ENCODE results near the gene OARD1.
A peak's percentile ranks its signal among the peaks of the same experiment; 100 is the strongest.

OARD1 gene

DNA sequence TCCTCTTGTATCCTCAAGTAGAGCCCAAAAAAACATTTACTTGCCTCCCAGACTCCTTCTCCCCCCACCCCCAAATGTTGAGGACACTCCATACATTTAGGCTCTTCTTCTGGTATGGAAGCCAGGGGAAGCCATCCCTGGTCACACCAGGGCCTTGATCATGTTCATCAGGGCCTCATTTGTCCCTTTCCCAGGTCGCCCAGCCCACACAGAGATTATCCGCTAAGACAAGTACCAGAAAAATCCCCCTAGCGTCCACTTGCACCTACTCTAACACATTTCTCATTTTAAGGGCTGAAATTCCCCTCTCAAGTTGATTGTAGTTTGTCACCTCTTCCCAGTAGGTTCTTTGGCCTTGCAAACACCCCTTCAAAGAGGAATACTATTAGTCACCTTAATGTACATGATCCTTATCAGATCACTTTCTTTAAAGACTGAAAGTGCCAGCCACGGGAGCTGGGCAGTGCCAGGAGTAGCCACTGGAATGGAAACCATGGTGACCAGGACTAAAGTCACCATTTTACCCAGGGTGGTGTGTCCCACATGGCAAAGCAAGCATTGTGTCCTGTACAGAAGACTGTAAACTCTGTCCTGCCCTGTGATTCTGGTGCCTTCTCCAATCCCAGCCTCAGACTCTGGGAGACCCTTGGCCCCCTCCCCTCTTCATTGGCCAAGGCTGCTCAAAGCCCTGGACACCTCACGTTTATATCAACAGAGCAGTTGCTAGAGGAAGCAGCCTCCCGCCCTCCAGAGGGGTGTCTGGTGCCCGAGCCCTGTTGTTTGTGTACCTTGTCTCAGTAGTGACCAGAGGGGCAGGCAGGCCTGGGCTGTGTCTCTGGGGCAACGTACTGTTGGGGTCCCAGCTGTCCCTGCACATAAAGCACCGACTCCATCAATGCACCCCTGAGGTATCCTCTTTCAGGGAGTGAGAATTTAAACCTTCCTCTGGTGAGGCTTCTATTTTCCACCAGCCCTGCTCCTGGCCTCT lies 24.1 kb downstream of the OARD1 start:
- no peak for DNase-seq

GRCh38 chr6:41047306-41047705 lies 24.9 kb downstream of the OARD1 start:
- DNase-seq: no peak

GRCh38 chr6:41046084-41046483 lies 26.1 kb downstream of the OARD1 start:
- DNase-seq: no peak

DNA sequence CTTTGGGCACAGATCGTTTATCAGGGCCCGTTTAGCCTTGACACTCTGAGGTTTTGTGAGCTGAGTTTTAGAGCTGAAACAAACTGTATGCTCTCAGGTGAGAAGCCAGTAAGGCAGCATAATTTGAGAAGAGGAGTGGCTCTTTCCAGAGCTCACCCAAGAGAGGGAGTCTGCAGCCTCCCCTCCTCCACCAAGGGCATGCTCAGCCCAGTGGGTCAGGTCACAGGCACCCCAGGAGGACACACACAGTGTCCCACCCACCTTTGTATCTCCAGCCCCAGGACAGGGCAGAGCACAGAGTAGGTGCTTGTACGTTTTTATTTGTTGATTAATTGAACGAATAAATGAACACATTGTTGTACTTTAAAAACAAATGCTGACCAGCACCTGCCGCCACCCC lies 26.5 kb downstream of the OARD1 start:
- no peak for DNase-seq

GRCh38 chr6:41043151-41043550 lies 29.0 kb downstream of the OARD1 start:
- no peak for DNase-seq

DNA sequence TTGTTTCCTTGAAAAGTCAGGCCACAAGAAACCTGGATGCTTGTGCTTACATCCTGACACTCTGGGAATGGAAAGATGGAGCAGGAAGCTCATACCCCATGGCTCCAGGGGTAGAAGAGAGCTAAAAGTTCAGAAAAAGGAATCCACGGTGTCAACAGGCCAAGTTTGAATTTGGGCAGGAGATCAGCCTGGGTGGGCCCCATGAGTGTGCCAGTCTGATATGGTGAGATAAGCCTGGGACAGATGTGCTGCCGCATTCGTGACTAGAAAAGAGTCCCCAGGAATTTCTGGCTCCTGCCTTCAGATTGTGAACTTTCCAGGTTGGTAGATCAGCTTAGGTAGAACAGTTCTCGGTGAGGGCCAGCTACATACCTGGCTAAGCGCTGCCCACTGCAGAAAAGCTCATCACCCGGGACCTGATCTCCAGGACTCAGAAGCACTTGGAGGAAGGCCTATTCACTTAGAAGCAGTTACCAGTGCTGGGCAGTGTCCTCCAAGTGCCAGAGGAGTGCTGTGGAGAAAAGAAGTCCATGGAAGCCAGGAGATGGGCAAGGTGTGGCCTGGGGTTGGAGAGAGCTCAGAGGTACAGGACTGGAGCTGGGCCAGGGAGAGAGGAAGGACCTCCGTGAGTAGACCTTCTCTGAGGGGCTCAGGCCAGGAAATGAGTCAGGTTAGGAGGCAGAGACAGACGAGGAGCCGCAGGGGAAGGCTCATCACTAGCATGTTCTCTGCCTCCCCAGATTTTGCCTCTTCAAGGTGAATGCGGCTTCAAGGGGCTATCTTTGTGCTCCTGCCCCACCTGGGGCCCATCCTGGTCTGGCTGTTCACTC lies 29.7 kb downstream of the OARD1 start, which contains the start of gene TSPO2:
TSS of gene TSPO2 (plus strand) at position 242 of the 830 bp plus-strand sequence. CDS start at position 761, 519 bp downstream.
- no peak for DNase-seq

GRCh38 chr6:41040940-41041536 lies 31.1 kb downstream of the OARD1 start:
- no peak for DNase-seq

DNA sequence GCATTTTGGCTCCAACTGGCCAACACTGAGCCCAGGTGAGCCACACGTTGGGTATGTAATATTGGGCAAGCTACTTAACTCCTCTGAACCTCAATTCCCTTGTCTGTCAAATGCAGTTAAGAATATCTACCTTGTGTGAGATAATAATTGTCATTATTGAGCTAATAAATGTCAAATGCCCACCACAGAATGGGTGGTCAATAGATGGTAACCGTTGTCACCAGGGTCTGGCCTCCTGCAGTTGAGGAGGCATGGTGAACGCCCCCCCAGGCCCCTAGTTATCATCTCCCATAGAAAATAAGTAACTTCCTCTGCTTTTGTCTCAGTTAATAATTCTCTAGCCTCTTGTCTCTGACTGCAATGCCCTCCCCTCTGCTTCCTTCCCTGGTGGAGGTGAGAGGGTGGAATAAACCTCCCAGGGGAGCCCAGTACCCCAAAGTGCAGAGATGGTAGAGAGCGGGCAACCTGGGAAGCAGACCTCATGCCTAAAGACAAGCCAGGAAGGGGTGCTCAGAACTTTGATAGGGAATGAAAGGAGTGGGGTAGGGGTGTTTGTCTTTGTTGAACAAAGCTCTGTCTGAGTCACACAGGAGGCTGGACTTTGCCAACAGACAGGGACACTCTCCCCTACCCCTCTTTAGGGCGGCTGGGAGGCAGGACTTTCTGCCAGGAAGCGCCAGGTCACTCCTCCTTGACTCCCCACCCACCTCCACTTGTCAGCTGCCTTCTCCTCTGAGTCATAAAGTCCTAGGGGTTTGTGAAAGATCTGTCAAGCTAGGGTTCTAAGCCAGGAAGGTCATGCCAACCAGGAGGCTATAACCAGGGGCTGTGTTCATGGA lies 31.8 kb downstream of the OARD1 start:
- peak; percentile 12 for DNase-seq

GRCh38 chr6:41039060-41039998 lies 32.8 kb downstream of the OARD1 start, which contains the start of gene UNC5CL:
UNC5CL (minus strand) TSS chr6:41039221; CDS start chr6:41035074, 4,147 bp downstream.
- peak; percentile 12 for DNase-seq

DNA sequence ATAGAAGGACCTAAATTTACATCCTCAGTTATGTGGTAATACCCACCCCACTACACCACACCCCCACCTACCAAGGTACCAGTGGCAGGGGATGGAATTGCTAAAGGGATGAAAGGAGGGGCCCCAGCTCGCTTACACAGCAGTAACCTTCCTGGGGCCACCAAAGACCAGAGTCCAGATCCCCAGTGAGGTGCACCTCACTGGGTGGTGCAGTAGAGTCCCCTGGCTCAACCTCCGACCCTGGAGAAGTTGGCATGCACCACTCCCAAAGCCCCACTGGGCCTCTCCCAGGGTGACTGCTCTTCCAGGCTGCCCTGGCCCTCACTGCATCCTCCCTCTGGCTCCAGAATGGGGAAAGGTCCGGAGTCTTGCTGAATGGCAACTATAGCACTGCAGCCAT lies 34.0 kb downstream of the OARD1 start:
- DNase-seq: no peak

GRCh38 chr6:41037107-41037900 lies 34.9 kb downstream of the OARD1 start:
- DNase-seq: peak; percentile 11

DNA sequence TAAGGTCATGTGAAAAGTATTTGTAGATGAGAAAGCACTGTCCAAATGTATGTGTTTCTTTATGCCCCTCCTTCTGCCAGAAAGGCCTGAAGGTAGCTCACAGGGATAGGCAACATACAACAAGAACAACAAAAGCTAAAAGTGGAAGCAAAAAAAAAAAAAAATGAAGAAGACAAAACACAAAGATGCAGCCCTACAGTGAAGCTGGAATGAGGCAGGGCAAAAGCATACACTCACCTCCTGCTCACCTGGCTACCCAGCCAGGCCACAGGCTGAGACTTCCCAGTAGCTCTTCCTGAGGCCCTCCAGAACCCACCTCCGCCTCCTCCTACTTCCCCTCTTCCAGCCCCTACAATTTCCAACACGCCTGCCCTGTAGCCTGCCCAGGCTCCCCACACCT lies 35.6 kb downstream of the OARD1 start:
- no peak for DNase-seq

DNA sequence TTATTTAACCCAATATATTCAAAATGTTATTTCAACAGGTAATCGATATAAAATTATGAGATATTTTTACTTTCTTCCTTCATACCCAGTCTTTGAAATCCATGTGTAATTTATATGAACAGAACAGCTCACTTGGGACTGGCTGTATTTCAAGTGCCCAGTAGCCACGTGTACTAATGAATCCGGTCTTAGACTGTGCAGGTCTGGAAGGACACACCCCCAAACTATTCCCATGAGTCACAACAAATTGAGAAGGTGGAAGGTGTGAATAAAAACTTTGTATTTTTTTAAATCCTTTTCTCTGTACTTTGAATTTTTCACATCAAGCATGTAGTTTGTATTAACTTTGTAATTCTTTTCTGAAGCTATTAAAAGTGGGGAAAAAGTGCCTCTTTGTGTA lies 36.0 kb downstream of the OARD1 start:
- no peak for DNase-seq

DNA sequence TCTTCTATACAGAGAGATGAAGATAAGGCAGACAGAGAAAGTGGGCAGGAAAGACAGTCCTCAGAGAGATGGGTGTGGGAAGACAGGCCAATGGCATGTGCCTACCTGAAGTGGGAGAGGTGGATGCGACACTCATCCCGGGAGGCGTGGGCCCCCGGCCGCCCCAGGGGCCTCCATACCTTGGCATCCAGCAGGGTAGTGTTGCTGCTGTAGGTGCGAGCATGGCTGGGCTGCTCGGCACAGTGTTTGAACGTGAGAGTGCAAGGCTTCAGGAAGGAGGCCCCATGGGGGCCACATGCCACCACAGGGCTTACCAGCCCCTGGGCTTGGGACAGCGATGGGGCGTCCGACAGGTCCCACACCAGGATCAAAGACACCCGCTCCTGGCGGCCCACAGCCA lies 38.4 kb downstream of the OARD1 start:
- no peak for DNase-seq

DNA sequence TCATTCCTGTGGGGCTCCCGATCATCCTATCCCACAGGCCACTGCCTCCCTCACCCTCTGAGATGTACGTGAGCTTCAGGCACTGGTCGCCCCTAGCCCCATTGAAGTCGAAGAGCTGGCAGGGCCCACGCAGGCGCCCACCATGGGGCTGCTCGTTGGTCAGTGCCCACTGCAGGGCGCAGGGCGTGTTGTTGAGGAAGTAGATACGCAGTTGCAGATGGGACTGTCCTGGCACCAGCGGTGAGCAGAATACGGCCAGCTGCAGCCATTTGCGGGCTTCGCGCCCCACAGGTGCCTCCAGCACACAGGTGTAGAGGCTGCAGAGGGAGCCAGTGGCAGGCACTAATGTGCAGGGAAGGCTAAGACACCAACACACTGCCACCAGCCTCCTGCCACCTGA lies 39.3 kb downstream of the OARD1 start:
- DNase-seq: no peak

GRCh38 chr6:41028561-41029412 lies 43.4 kb downstream of the OARD1 start:
- DNase-seq: no peak

DNA sequence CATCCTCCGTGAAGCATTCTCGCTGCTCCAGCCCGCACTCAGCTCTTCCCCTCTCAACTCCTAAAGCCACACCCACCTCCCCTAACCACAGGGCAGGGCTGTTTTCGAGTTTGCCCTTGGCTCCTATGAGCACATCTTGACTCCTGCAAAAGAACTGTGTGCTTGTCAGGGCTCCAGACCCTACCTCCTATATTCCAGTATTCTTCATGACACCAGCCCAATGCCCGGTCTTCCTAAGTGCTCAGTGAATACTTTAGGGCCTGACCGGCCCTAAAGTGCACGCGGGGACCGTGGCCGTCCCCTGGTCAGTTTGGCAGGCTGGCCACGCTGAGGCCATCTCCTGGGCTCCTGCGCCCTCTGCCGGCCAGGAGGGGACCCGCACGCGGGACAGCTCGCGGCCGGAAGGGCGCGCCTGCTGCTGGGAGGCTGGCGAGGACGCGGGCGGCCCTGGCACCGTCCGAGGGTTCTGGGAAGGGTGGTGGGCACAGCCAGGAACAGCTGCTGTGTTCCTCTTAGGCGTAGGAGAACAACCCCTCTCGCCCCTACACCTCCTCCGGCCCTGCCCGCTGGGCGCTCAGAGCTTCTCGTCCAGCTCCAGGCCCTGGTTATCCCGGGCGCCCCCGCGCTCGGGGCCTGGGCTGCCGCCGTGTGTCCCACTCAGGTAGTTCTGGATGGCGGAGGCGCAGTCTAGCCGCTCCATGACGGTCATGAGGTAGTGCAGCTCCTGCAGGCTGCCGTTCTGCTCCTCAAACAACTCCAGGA lies 44.2 kb downstream of the OARD1 start:
- DNase-seq: peak; percentile 72

- DNase-seq: no peak
These were observed 44.9 kb downstream of the OARD1 start for GRCh38 chr6:41027241-41027640.
